ENCODE results near the gene TTLL10.

TTLL10 gene

GRCh38 chr1:1207571-1207892 is 33.9 kb downstream of the TTLL10 start:
- no peak for FAIRE-seq

GRCh38 chr1:1208713-1209433 is 35.2 kb downstream of the TTLL10 start:
- FAIRE-seq, result no peak

- no peak for FAIRE-seq
Measured at GRCh38 chr1:1210726-1211540, 37.3 kb downstream of the TTLL10 start.

GRCh38 chr1:1211541-1212441 is 38.1 kb downstream of the TTLL10 start:
- no peak for FAIRE-seq

GRCh38 chr1:1212780-1213344 is 39.2 kb downstream of the TTLL10 start:
- no peak for FAIRE-seq

- FAIRE-seq, result no peak
Measured at GRCh38 chr1:1213345-1214265, 39.9 kb downstream of the TTLL10 start, which contains the start of gene TNFRSF4. TSS of gene TNFRSF4 (minus strand) at chr1:1214153. CDS start at chr1:1214127, 26 bp downstream.

GRCh38 chr1:1215080-1215676 is 41.5 kb downstream of the TTLL10 start:
- no peak for FAIRE-seq

- FAIRE-seq, result no peak
Measured at GRCh38 chr1:1215881-1216605, 42.4 kb downstream of the TTLL10 start.

GRCh38 chr1:1216770-1217620 is 43.3 kb downstream of the TTLL10 start:
- no peak for FAIRE-seq

GRCh38 chr1:1217621-1218523 is 44.2 kb downstream of the TTLL10 start:
- FAIRE-seq, result no peak

GRCh38 chr1:1218524-1219200 is 45.0 kb downstream of the TTLL10 start:
- FAIRE-seq, result no peak

GRCh38 chr1:1219341-1219740 is 45.7 kb downstream of the TTLL10 start:
- no peak for FAIRE-seq

GRCh38 chr1:1220197-1220596 is 46.5 kb downstream of the TTLL10 start:
- FAIRE-seq, result no peak

- no peak for FAIRE-seq
Measured at GRCh38 chr1:1221887-1222574, 48.4 kb downstream of the TTLL10 start.

GRCh38 chr1:1222575-1223225 is 49.0 kb downstream of the TTLL10 start:
- FAIRE-seq, result no peak

- FAIRE-seq, result no peak
Measured at GRCh38 chr1:1223321-1223720, 49.6 kb downstream of the TTLL10 start.

- FAIRE-seq, result no peak
Measured at GRCh38 chr1:1223891-1224290, 50.2 kb downstream of the TTLL10 start.
